ENCODE measurements around the gene PLCB1.

DNA sequence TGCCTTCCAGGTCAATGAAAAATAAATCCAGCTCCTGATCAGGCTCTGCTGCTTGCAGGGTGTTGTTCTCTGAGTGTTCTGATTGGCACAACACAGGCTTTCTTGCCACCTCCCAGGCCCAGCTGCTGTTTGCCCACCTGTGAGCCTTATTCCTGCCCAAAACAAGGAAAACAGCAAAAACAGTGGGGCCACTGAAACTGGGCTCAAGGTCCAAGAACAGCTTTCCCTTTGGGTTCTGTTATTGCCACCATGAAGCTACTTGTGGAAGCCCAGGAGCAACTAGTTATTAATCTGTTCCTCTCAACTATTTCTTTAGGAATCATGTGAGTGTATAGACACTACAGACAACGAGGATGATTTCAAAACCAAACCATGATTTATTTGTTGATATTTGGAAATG is 159.1 kb downstream of the PLCB1 start:
- TF ChIP-seq, protein P1, sequence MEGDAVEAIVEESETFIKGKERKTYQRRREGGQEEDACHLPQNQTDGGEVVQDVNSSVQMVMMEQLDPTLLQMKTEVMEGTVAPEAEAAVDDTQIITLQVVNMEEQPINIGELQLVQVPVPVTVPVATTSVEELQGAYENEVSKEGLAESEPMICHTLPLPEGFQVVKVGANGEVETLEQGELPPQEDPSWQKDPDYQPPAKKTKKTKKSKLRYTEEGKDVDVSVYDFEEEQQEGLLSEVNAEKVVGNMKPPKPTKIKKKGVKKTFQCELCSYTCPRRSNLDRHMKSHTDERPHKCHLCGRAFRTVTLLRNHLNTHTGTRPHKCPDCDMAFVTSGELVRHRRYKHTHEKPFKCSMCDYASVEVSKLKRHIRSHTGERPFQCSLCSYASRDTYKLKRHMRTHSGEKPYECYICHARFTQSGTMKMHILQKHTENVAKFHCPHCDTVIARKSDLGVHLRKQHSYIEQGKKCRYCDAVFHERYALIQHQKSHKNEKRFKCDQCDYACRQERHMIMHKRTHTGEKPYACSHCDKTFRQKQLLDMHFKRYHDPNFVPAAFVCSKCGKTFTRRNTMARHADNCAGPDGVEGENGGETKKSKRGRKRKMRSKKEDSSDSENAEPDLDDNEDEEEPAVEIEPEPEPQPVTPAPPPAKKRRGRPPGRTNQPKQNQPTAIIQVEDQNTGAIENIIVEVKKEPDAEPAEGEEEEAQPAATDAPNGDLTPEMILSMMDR (IDR thresholded peaks at IDR 0.05; ENCODE audit: extremely low read depth in 1 of 2, insufficient read depth in 1 of 2, low read depth in 1 of 2, low read length in 2 of 2), result no peak
- no peak for TF ChIP-seq POLR2A (IDR thresholded peaks at IDR 0.05; ENCODE audit: low read depth, low read length)
- no peak for TF ChIP-seq FOS (IDR thresholded peaks at IDR 0.05; ENCODE audit: borderline replicate concordance, insufficient read depth, low read length)
- no peak for TF ChIP-seq EZH2 (IDR thresholded peaks at IDR 0.05; ENCODE audit: borderline replicate concordance, low read depth, low read length, severe bottlenecking)
- no peak for TF ChIP-seq POLR2AphosphoS5 (IDR thresholded peaks at IDR 0.05; ENCODE audit: insufficient read depth, low read depth, low read length)
